RWPE1 (cell line): Measurements from ENCODE around the gene POLD2.

Experiments
- CTCF ChIA-PET: fragments of 350-600 bp; sonication (Branson Sonifier 250); formaldehyde crosslinking; extraction: SDS; loops from one replicate; lab custom pipeline; 2021; lab: Yijun Ruan, JAX
- POLR2A ChIA-PET: fragments of 400-600 bp; formaldehyde crosslinking; extraction: SDS; loops from one replicate; lab custom pipeline; 2020; ENCODE audit warnings: antibody characterized with exemption; ENCODE audit not compliant: low non-redundant PET; lab: Yijun Ruan, JAX
- DNase-seq: peaks from one replicate; pipeline ENCODE4 v3.0.0; 2012; ENCODE audit warnings: low spot score
- H3K27ac ChIP-seq: fragments of 450-650 bp; 2 replicates; pipeline ENCODE4 v1.5.1; 2017
- CTCF ChIP-seq: fragments of 450-650 bp; conservative IDR thresholded peaks from 2 replicates; pipeline ENCODE4 v1.5.1; 2017; ENCODE audit warnings: low read depth, mild to moderate bottlenecking

The POLD2 gene

GRCh38 chr7:44099669-44100068 is 23.7 kb downstream of the POLD2 start:
- no peak for DNase-seq
- no peak for TF ChIP-seq CTCF
- ChIA-PET POLR2A (no interaction called here), CTCF (interaction anchor here (0.6 to 0.7 kb wide), 2 partner anchors 10 to 23 kb away, joined by 3 to 4 read pairs; no protein-coding TSS in a partner anchor)
- H3K27ac ChIP-seq, result no peak overlapping the region

- no peak for DNase-seq
- CTCF ChIA-PET, result interaction anchor here (0.6 kb wide), 1 partner anchor 37 kb away, joined by 5 read pairs; no protein-coding TSS in a partner anchor
- no peak overlapping the region for H3K27ac ChIP-seq
- POLR2A ChIA-PET, result no interaction called here
- no peak for TF ChIP-seq CTCF
Measured at GRCh38 chr7:44098092-44099068, 25.0 kb downstream of the POLD2 start.

- no peak for DNase-seq
- H3K27ac ChIP-seq, result no peak overlapping the region
- POLR2A ChIA-PET, result no interaction called here
- CTCF ChIA-PET, result interaction anchor here (0.6 kb wide), 1 partner anchor 9 kb away, joined by 3 read pairs; no protein-coding TSS in a partner anchor
- no peak for TF ChIP-seq CTCF
Measured at GRCh38 chr7:44097064-44097932, 26.1 kb downstream of the POLD2 start.

GRCh38 chr7:44096326-44096881 is 26.9 kb downstream of the POLD2 start:
- POLR2A ChIA-PET, result no interaction called here
- no peak overlapping the region for H3K27ac ChIP-seq
- no peak for DNase-seq
- CTCF ChIA-PET, result interaction anchor here (0.6 kb wide), 1 partner anchor 8 kb away, joined by 3 read pairs; no protein-coding TSS in a partner anchor
- no peak for TF ChIP-seq CTCF

GRCh38 chr7:44095781-44096180 is 27.6 kb downstream of the POLD2 start:
- CTCF ChIA-PET, result no interaction called here
- H3K27ac ChIP-seq, result no peak overlapping the region
- TF ChIP-seq CTCF, result no peak
- no peak for DNase-seq
- POLR2A ChIA-PET, result no interaction called here
